HG03520 (cell line): ENCODE results near the gene CD302.
"Not testable (repeated sequence)": the region's sequence is repeated elsewhere in the genome, so short reads cannot be mapped to it uniquely, and the experiment has no call there.

Experiments
- ATAC-seq: cut with Tn5 transposase; IDR thresholded peaks from one replicate; pipeline ENCODE4 v1.9.1; 2021; ENCODE audit warnings: mild to moderate bottlenecking, moderate library complexity; ENCODE audit not compliant: unreplicated experiment

CD302 gene

DNA sequence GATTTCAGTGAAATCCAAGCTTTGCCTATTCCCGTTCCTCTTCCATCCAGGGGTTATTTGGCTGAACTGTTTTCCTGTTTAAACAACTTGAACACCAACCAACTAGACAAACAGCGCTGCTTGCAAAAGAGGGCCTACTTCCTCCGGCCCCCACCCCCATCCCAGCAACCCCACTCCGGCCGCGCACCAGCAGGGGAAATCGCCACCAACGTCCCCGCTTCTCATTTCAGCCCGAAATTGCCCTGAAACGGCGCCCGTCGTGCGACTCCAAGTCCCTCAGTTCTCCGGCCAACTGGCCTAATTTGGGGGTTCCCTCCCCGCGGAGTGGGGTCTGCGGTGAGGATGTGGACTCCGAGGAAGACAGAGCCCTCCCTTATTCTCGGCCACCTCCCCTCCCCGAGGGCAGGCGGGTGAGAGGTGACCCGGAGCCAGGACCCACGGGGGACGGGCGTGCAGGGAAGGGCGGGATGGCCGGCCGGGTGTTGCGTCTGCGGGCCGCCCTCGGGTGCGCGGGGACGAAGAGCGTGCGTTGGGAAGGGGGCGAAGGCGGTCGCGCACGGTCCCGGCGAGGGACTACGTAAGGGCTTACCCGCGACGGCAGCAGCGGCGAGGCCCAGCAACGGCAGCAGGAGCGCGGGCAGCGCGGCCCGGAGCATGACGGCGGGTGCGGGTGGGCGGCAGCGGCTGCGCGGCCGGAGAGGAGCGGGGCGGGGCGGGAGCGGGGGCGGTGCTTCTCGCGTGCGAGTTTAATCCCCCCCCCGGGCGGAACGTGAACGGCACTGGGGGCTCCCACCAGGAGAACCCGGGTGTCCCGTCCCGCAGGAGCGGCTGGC lies at the start of gene CD302:
Gene CD302 (minus strand): TSS at position 666 of the 833 bp plus-strand sequence. CDS start 10 bp downstream, at position 656.
- ATAC-seq = peak; percentile 60

GRCh38 chr2:159846564-159846963 lies 48.6 kb upstream of the CD302 start:
- no peak for ATAC-seq

DNA sequence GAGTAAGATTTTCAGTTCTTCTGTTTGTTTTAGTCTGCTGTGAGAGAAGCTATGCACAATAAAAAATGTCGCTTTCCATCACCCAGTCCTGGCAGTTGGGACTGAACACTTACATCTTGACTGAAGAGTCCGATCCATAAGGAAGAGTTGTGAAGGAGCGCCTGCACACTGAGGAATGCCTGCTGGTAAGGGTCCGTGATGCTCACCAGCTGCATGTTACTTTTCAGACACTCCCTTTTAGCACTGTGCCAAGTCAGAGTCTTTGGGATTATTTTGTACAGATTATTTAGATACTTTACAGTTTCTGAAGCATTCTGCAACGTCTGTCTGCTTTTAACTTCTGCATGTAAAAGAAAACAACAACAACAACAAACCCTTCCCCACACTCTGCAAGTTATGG lies 42.6 kb upstream of the CD302 start:
- ATAC-seq = no peak

- no peak for ATAC-seq
Observed at GRCh38 chr2:159832858-159833257, 34.9 kb upstream of the CD302 start.

DNA sequence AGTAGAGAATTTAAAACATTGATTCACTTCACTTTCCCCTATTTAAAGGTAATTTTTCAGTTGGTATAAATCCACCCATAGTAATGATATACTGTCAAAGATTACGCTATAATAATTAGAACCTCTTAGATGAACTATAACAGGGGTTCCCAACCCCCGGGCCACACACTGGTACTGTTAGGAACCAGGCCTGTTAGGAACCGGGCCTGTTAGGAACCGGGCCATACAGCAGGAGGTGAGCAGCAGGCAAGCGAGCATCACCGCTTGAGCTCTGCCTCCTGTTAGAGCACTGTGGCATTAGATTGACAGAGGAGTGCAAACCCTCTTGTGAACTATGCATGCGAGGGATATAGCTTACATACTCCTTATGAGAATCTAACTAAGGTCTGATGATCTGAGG lies 34.0 kb upstream of the CD302 start:
- no peak for ATAC-seq

- ATAC-seq = no peak
Observed at GRCh38 chr2:159829376-159829775, 31.4 kb upstream of the CD302 start.

DNA sequence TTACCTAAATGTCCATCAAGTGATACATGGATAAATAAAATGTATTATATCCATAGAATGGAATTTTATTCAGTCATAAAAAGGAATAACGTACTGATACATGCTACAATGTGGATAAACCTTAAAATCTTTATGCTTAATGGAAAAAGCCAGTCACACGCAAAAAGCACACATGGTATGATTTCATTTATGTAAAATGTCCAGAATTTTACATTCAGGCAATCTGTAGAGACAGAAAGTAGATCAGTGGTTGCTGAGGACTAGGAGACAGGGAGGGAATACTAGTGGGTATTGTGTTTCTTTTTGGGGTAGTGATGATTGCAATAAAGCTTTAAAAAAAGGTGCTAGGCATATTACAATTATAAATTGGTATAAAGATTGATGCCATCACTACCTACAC lies 30.7 kb upstream of the CD302 start:
- no peak for ATAC-seq

DNA sequence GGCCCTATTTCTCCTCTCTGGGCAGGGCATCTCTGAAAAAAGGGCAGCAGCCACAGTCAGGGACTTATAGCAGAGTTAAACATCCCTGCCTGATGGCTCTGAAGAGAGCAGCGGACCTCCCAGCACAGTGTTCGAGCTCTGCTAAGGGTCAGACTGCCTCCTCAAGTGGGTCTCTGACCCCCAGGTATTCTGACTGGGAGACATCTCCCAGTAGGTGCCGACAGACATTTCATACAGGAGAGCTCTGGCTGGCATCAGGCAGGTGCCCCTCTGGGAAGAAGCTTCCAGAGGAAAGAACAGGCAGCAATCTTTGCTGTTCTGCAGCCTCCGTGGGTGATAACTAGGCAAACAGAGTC lies 24.4 kb upstream of the CD302 start:
- not testable (repeated sequence) for ATAC-seq

GRCh38 chr2:159821775-159822477 lies 23.9 kb upstream of the CD302 start:
- ATAC-seq = not testable (repeated sequence)

- ATAC-seq = no peak
Observed at GRCh38 chr2:159818940-159819339, 20.9 kb upstream of the CD302 start.

DNA sequence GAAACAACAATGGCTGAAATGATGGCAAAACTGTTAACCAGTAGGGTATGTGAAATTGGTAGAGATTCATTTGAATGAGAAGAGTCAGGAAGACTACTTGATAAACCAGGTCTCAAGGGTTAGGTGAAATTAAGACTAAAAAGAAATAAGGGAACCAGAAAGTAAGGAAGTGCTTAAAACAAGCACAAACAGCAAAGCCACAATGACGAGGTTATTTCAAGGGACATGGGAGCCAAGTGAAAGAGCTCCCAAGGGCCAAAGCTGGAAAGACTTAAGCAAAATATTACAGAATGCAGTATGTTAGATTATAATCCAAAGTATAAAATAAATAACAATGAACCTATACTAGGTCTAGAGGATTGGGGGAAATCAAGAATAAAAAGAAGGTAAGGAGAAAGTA lies 19.3 kb upstream of the CD302 start:
- no peak for ATAC-seq

- no peak for ATAC-seq
Observed at GRCh38 chr2:159811232-159811631, 13.2 kb upstream of the CD302 start.

DNA sequence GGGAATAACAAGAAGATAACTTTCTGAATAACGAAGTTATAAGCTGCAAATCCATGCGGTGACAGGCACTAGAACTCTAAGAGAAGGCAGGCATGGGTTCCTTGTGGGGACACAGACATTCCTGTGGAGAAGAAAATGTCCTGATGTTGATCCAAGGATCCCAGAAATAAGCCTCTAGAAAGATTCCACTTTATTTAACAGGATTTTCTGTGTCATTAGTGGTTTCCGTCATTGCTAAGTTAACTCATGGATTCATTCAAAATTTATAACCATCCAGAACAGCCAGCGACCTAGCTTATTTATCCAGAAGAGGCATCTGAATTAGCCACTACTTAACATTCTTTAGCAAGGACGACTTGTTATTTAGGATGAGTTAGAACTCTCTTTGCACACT lies 10.0 kb upstream of the CD302 start:
- ATAC-seq = no peak

GRCh38 chr2:159807183-159808031 lies 9.4 kb upstream of the CD302 start:
- ATAC-seq = no peak

DNA sequence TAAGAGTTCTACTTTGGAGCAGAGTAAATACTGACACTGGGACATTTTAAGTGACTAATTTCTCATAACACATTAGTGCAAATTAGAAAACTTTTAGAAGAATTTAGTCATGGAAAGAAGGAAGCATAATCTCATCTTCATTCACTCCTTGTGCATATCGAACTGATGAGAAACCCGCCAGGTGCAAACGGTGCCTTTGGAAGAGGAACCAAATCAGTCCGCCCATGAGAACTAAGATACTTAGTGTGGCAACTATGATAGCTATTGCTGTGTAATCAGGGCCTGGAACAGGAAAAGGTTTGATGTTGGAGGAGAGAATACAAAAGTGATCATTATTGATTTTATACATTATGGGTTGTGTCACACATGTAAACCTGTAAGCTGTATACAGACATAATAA lies 6.9 kb upstream of the CD302 start:
- no peak for ATAC-seq

DNA sequence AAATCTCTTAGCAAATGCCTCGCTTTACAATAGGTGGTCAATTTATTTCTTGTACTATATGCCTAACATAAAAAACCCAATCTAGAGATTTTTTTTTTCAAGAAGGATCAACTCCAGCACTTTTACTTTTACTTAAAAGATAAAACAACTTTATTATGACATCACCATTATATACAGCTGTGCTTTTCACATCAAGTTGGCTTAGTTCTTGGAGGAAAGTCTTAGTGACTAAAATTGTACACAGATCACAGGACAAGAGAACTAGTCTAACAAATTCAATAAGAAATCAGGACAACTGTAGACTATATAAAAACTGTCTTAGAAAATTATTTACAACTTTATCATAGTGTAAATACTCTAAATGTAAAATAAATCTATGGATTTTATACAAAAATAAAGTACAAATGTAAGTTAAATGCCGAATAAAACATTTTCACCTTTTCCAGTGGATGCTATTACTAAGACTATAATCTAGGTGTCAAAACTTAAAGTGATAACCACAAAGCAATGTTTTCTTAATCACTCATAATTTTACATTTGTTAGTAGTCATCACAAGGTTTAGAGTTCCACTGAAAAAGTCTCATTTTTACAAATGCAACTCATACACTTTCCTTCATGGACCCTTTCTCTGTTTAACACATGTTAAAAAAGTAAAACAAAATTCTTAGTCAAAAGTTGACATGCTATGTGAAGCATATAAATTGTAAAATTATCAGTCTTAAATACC lies 5.4 kb upstream of the CD302 start:
- ATAC-seq = no peak

DNA sequence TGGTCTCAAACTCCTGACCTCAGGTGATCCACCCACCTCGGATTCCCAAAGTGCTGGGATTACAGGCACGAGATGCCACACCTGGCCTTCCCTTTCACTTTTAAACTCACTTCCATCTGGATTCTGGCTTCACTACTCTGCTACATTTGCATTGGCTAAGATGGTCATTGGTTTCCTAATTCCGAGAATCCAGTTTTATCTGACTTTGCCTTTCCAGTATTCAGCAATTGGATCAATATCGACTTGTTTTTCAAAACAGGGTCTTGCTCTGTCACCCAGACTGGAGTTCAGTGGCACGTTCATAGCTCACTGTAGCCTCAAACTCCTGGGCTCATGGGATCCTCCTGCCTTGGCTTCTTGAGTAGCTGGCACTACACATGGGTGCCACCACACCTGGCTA lies 4.7 kb upstream of the CD302 start:
- no peak for ATAC-seq

- no peak for ATAC-seq
Observed at GRCh38 chr2:159799833-159800232, 1.8 kb upstream of the CD302 start.

- ATAC-seq = no peak
Observed at GRCh38 chr2:159798376-159798725, 343 bp upstream of the CD302 start.

DNA sequence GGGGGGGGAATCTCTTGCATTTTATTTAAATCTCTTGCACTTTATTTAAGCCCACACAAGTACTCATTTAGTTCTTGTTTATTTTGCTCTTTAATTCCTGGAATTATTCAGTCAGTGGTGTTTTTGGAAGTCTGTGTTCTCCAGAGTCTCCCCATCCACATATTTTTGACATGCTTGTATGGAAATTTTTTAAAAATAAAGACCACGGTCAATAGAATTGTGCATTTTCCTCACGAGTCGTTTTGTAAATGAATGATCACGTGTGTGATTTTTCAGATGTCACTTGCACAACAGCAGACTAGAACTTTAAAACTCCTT lies 824 bp downstream of the CD302 start:
- no peak for ATAC-seq
